K562 (cell line): ENCODE results near the gene LRRC59. TPM values are rescaled to one million over a fixed set of nuclear protein-coding genes. Genes with fewer than 3 reads are reported as not detected.

Experiments used
- ARHGAP35 ChIP-seq: fragments of 450-650 bp; IDR thresholded peaks from 2 replicates; pipeline ENCODE4 v1.6.1; 2018; ENCODE audit not compliant: partially characterized antibody
- CBX2 ChIP-seq: fragments of 200-600 bp; sonication (generic); IDR thresholded peaks from one replicate; pipeline ENCODE4 v1.6.1; 2012; ENCODE audit warnings: mild to moderate bottlenecking, low read length, inconsistent platforms; ENCODE audit not compliant: insufficient read depth, poor library complexity, severe bottlenecking
- CHD1 ChIP-seq: fragments of 200-600 bp; sonication (generic); IDR thresholded peaks from one replicate; pipeline ENCODE4 v1.6.1; 2012; ENCODE audit warnings: mild to moderate bottlenecking, moderate library complexity, low read length, inconsistent platforms
- ELF4 ChIP-seq: fragments of 450-650 bp; formaldehyde crosslinking; IDR thresholded peaks from 2 replicates; pipeline ENCODE4 v1.4.0; 2022; ENCODE audit warnings: missing genetic modification characterization
- HCFC1 ChIP-seq: IDR thresholded peaks from 2 replicates; pipeline ENCODE4 v1.6.1; 2012; ENCODE audit warnings: low read depth, low read length, improper control_type of control experiment
- HNRNPLL ChIP-seq: fragments of 200-400 bp; formaldehyde crosslinking; IDR thresholded peaks from 2 replicates; pipeline ENCODE4 v1.6.1; 2017; ENCODE audit warnings: low read length, low read depth, mild to moderate bottlenecking; ENCODE audit not compliant: poor library complexity, severe bottlenecking
- NCOA2 ChIP-seq, 2 experiments: fragments of 450-650 bp; IDR thresholded peaks; 2 replicates each; pipeline ENCODE4 v1.6.1; 2018; ENCODE audit warnings: mild to moderate bottlenecking in 2 of 2, moderate library complexity in 1 of 2; ENCODE audit not compliant: partially characterized antibody in 2 of 2
- NFXL1 ChIP-seq: fragments of 450-650 bp; formaldehyde crosslinking; IDR thresholded peaks from 2 replicates; pipeline ENCODE4 v1.4.0; 2021; ENCODE audit warnings: mild to moderate bottlenecking
- NR2C2 ChIP-seq, 2 experiments: fragments of 200-800 bp in 1 of 2; sonication (Bioruptor generic) in 1 of 2; sonication (generic) in 1 of 2; formaldehyde crosslinking in 1 of 2; IDR thresholded peaks; 2 replicates each; pipeline versions ENCODE4 v1.6.1 to v1.8.0; 2016 to 2022; ENCODE audit warnings: mild to moderate bottlenecking in 1 of 2, missing compliant biosample characterization in 1 of 2, missing genetic modification characterization in 1 of 2, missing genetic modification reagents in 1 of 2
- PML ChIP-seq: IDR thresholded peaks from 2 replicates; pipeline ENCODE4 v1.6.1; 2012; ENCODE audit warnings: low read length, inconsistent platforms
- RAD51 ChIP-seq: fragments of 450-650 bp; IDR thresholded peaks from 2 replicates; pipeline ENCODE4 v1.7.1; 2016; ENCODE audit warnings: low read depth, mild to moderate bottlenecking, borderline replicate concordance
- SMARCC2 ChIP-seq: fragments of 450-650 bp; IDR thresholded peaks from 2 replicates; pipeline ENCODE4 v1.6.1; 2017; ENCODE audit warnings: antibody characterized with exemption, moderate library complexity, mild to moderate bottlenecking, low read depth
- SRSF7 ChIP-seq: fragments of 200-400 bp; formaldehyde crosslinking; optimal IDR thresholded peaks from 2 replicates; pipeline ENCODE3; 2017; ENCODE audit warnings: mild to moderate bottlenecking, low read depth, low read length
- STAG1 ChIP-seq: sonication (generic); formaldehyde crosslinking; IDR thresholded peaks from 2 replicates; pipeline ENCODE4 v1.5.0; 2020; ENCODE audit warnings: missing genetic modification reagents, borderline replicate concordance
- STAT5B ChIP-seq: fragments of 250-450 bp; sonication (Bioruptor Pico); IDR thresholded peaks from 2 replicates; pipeline ENCODE4 v1.8.0; 2021; ENCODE audit warnings: mild to moderate bottlenecking, inconsistent platforms
- TFE3 ChIP-seq: fragments of 450-650 bp; formaldehyde crosslinking; IDR thresholded peaks from 2 replicates; pipeline ENCODE4 v1.4.0; 2020; ENCODE audit warnings: mild to moderate bottlenecking, mixed read lengths
- THRAP3 ChIP-seq: fragments of 450-650 bp; IDR thresholded peaks from 2 replicates; pipeline ENCODE4 v1.6.1; 2016; ENCODE audit warnings: mild to moderate bottlenecking, inconsistent platforms, borderline replicate concordance
- XRCC3 ChIP-seq: fragments of 450-650 bp; IDR thresholded peaks from 2 replicates; pipeline ENCODE4 v1.6.1; 2017; ENCODE audit warnings: mild to moderate bottlenecking, moderate library complexity
- YBX1 ChIP-seq: fragments of 450-650 bp; IDR thresholded peaks from 2 replicates; pipeline ENCODE4 v1.7.1; 2016; ENCODE audit warnings: mild to moderate bottlenecking
- ZKSCAN3 ChIP-seq: fragments of 250-450 bp; sonication (Bioruptor Pico); IDR thresholded peaks from 2 replicates; pipeline ENCODE4 v1.4.0; 2020
- ZKSCAN8 ChIP-seq: fragments of 200-800 bp; sonication (Bioruptor generic); IDR thresholded peaks from 2 replicates; pipeline ENCODE4 v1.6.1; 2016; ENCODE audit warnings: missing genetic modification characterization, missing compliant biosample characterization
- ZNF3 ChIP-seq: fragments of 250-450 bp; sonication (Bioruptor Pico); IDR thresholded peaks from 2 replicates; pipeline ENCODE4 v1.5.0; 2021; ENCODE audit warnings: mild to moderate bottlenecking, moderate library complexity
- ZNF311 ChIP-seq: fragments of 250-450 bp; sonication (Bioruptor Pico); IDR thresholded peaks from 2 replicates; pipeline ENCODE4 v1.4.0; 2020; ENCODE audit warnings: mild to moderate bottlenecking, moderate library complexity
- ZNF586 ChIP-seq: fragments of 450-650 bp; formaldehyde crosslinking; conservative IDR thresholded peaks from 2 replicates; pipeline ENCODE4 v1.4.0; 2020; ENCODE audit warnings: mild to moderate bottlenecking, moderate library complexity
- polyA plus RNA-seq, 8 experiments: library from polyadenylated mRNA; depleted of rRNA in 4 of 8; stranded (reverse) in 5 of 8; unstranded in 3 of 8; fragments of >200 nt; fragmentation: Nextera tagmentation in 2 of 8; fragmentation: Illumina TruSeq in 1 of 8; extraction: Ambion mirVana in 2 of 8; extraction: Trizol in 1 of 8; gene quantifications; 2 replicates each; pipeline versions ENCODE4 v1.2.1 to v1.2.3, GENCODE V29; 2011 to 2014; ENCODE audit warnings: inconsistent platforms in 1 of 8, missing spikeins in 1 of 8
- total RNA-seq, 7 experiments: library from RNA; depleted of rRNA in 6 of 7; stranded (reverse); fragments of >200 nt in 6 of 7; fragmentation: Illumina TruSeq in 2 of 7; extraction: Trizol in 2 of 7; gene quantifications; 2 replicates each; pipeline versions ENCODE4 v1.2.1 to v1.2.3, GENCODE V29; 2011 to 2021; ENCODE audit warnings: low replicate concordance in 1 of 7
- TF ChIP-seq, protein P1 (sequence below): fragments of 250-450 bp; sonication (Bioruptor Pico); IDR thresholded peaks from 2 replicates; pipeline ENCODE4 v1.4.0; 2020; ENCODE audit warnings: mild to moderate bottlenecking, moderate library complexity

The LRRC59 gene
- total and polyA plus RNA-seq, 9 of the 15 experiments (the other 6 are each of a cell fraction or from before 2014, with no cell fraction given): 27.8 to 244 (median 154) TPM

- TF ChIP-seq, protein P1, sequence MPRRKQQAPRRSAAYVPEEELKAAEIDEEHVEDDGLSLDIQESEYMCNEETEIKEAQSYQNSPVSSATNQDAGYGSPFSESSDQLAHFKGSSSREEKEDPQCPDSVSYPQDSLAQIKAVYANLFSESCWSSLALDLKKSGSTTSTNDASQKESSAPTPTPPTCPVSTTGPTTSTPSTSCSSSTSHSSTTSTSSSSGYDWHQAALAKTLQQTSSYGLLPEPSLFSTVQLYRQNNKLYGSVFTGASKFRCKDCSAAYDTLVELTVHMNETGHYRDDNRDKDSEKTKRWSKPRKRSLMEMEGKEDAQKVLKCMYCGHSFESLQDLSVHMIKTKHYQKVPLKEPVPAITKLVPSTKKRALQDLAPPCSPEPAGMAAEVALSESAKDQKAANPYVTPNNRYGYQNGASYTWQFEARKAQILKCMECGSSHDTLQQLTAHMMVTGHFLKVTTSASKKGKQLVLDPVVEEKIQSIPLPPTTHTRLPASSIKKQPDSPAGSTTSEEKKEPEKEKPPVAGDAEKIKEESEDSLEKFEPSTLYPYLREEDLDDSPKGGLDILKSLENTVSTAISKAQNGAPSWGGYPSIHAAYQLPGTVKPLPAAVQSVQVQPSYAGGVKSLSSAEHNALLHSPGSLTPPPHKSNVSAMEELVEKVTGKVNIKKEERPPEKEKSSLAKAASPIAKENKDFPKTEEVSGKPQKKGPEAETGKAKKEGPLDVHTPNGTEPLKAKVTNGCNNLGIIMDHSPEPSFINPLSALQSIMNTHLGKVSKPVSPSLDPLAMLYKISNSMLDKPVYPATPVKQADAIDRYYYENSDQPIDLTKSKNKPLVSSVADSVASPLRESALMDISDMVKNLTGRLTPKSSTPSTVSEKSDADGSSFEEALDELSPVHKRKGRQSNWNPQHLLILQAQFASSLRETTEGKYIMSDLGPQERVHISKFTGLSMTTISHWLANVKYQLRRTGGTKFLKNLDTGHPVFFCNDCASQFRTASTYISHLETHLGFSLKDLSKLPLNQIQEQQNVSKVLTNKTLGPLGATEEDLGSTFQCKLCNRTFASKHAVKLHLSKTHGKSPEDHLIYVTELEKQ (CRISPR knock-in tag): 0 out of 2 replicates have a peak, but pooled peaks have one; percentile 19
- TF ChIP-seq ZKSCAN3 (CRISPR knock-in tag) (no peak), NR2C2 (CRISPR knock-in tag; IDR thresholded peaks at IDR 0.05) (peak; percentile 95), NR2C2 (tag; IDR thresholded peaks at IDR 0.05) (peak; percentile 100), SMARCC2 (no peak), THRAP3 (no peak; the same call in 1 of the 2 replicates), CHD1 (no peak), HNRNPLL (no peak), HCFC1 (peak; percentile 77), ELF4 (peak; percentile 98), STAT5B (CRISPR knock-in tag) (no peak), STAG1 (CRISPR knock-in tag) (no peak), TFE3 (CRISPR knock-in tag) (peak; percentile 99), ARHGAP35 (no peak), YBX1 (no peak), NCOA2 (IDR thresholded peaks at IDR 0.05; ENCODE audit: partially characterized antibody in 2 of 2) (no peak), XRCC3 (no peak), SRSF7 (no peak), ZNF311 (0 out of 2 replicates have a peak, but pooled peaks have one; percentile 44), ZNF586 (no peak), NFXL1 (no peak), PML (peak; percentile 88), RAD51 (peak; percentile 100), CBX2 (no peak), ZNF3 (CRISPR knock-in tag) (no peak), ZKSCAN8 (CRISPR knock-in tag) (no peak)
Measured at GRCh38 chr17:50372758-50373556, 24.4 kb downstream of the LRRC59 start, which contains the start of the genes EME1 and MRPL27 (continued).
